Amygdala (tissue), 56 donors: ENCODE results near the gene KRCC1.

ENCODE experiments used
- DNase-seq, 56 donors: peaks; one replicate each; lab custom pipeline; 2025; lab: John Stamatoyannopoulos, UW

Gene KRCC1

GRCh38 chr2:88078643-88079172, 23.1 kb upstream of the KRCC1 start:
- no peak for DNase-seq

GRCh38 chr2:88077080-88077479, 21.5 kb upstream of the KRCC1 start:
- no peak for DNase-seq

DNA sequence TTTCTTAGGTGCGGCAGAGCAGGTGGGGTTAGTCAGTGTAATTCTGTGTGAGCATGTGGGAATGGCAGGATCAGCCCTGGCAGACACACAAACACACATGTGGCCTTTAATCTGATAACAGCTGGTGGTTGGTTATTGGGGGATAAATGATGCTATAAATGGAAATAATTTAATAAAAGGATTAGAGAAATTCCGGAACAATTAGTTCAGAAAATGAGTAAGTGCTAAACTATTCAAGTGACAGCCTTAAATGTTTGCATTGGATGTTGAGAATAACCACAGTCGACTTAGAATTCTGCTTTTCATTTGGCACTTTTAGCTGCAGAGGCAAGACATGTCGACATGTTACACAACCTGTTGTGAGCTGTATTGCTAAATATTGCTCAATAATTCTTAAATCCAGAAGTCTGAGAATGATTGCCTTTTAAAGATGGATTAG, 19.3 kb upstream of the KRCC1 start:
- DNase-seq: no peak

- DNase-seq: no peak
Observed at GRCh38 chr2:88074150-88074549, 18.6 kb upstream of the KRCC1 start.

DNA sequence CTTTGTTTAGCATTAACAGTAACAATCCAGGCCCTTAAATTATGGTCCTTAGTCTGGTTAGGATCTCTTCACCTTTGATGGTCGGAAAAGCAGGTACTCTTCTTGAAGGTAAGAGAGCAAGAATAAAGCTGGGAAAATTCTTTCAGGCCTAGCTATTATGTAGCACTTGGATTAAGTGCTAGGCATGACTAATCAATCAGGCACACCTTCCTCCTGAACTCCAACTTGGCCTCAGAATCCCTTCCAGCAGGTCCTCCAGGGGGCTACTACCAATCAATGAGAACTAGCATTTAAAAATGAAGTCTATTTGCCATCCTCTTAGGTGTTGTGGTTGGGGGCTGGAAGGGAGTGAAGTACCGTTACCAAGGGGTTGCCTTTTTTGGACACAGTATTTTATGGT, 15.8 kb upstream of the KRCC1 start:
- DNase-seq: no peak

GRCh38 chr2:88070055-88070454, 14.5 kb upstream of the KRCC1 start:
- no peak for DNase-seq

GRCh38 chr2:88069117-88069516, 13.5 kb upstream of the KRCC1 start:
- DNase-seq: no peak

DNA sequence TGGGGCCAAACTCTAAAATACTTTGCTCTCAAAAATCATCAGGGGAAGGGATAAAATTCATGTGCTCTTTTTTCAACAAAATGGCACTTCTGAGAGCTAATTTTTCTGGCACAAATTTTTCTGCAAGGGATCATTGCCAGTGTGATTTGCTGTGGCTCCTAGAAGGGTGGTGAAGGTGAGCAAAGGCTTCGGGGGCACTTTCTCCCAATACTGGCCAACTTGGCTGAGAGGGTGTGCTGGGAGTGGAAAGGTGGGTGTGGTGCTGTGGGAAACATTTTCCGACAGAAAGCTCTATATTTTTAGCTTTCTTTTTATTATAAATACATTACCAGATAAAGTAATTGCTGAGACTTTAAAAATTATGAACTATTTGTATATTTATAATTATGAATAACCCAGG, 12.5 kb upstream of the KRCC1 start:
- DNase-seq: no peak

DNA sequence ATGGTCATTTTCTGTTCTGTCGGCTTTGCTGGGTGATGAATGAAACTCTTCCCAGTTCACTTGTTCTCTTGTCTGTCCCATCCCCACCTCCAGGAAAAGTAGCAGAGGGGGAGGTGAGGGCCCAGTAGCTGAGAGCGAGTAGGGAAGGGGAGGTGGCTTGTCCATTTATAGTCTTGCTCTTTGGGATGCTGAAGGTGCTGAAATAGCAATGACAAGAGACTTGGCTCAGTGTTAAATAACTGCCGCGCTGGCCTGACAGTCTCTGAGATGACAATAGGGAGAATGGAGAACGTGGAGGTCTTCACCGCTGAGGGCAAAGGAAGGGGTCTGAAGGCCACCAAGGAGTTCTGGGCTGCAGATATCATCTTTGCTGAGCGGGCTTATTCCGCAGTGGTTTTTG, 12.0 kb upstream of the KRCC1 start, which contains the start of gene SMYD1:
SMYD1 (plus strand) TSS at position 228 of the 400 bp plus-strand sequence; CDS start at position 268, 40 bp downstream.
- DNase-seq: no peak

DNA sequence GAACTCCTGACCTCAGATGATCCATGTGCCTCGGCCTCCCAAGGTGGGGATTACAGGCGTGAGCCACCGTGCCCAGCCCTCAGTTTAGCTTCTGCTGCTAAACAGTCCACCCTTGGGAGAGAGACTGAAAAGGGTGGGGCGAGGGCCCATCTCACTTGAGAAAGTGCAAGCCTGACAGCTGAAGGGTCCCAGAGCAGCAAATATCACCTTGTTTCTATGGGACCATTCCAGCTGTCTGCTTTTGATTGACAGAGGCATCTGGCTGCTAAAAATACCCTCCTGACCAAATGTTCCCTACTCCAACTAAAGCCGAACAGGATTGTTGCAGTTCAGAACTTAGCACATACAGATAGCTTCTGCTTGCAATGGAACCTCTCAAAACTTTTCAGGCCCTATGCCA, 11.6 kb upstream of the KRCC1 start:
- DNase-seq: no peak

- no peak for DNase-seq
Observed at GRCh38 chr2:88066543-88066942, 11.0 kb upstream of the KRCC1 start.

DNA sequence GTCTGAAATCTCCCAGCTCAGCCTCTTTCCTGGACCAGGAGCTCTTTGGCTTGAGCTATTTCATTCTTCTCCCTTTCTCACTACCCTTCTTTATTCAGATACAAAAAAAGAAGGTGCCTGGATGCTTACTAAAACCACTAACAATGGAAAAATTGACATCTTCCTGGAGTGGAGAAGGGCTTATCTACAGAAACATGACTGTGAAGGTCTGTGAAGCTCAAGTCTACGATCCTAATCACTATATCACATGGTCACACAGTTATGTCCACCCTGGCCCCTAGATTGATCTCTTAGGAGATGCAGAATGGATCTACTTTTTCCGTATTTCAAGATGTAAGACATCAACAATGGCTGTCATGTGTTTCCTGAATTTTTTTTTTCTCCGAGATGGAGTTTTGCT, 5.7 kb upstream of the KRCC1 start:
- no peak for DNase-seq

DNA sequence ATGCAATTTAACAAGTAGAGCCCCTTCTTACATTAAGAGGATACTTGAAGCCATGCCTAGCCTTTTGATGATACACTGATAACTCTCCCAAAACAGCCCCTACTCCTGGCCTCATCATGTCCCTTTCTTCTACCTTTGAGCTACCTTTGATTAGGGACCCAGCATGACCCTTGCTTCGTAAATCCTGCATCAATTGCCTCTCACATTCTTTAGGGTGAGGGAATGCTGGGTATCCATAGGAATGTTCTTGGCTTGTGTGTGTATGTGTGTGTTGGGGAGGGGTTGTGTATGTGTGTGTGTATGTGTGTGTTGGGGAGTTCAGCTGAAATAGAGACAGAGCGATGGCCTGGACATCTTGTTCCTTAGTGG, 5.3 kb upstream of the KRCC1 start:
- DNase-seq: no peak

DNA sequence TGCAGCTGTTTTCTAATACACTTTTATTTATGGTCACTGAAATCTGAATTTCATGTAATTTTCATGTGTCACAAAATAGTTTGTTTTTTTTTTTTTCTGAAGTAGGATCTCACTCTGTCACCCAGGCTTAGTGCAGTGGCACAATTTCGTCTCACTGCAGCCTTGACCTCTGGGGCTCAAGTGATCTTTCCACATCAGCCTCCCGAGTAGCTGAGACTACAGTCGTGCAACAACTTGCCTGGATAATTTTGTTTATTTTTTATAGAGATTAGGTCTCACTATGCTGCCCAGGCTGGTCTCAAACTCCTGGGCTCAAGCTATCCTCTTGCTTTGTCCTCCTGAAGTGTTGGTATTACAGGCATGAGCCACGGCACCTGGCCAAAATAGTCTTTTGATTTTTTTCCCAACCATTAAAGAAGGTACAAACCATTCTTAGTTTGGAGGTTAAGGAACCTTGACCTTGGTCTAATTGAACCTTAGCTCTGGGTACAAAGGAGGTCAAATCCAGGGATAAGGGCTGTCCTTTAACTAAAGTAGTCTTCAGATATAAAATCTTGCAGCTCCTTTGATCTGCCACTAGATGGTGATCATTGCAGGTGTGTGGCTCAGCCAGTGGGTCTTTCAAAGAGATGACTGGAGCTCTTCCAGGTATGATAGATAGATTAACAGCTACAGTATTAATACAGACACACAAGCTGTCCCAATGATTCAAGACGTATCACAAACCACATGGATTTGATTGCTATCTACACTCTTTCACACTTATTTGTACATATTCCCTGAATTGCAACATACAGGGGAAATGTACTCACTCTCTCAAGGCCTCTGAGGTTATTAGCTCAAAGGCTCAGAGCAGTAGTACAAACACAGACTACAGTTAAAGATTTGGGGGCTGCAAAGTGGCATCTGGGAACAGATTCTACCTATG, 4.7 kb upstream of the KRCC1 start:
- DNase-seq: peak in 8 of 56 donors; percentile 10 to 38 (median 20)

GRCh38 chr2:88058191-88058590, 2.6 kb upstream of the KRCC1 start:
- no peak for DNase-seq

GRCh38 chr2:88057437-88057844, 1.9 kb upstream of the KRCC1 start:
- no peak for DNase-seq

GRCh38 chr2:88054782-88055370, 707 bp downstream of the KRCC1 start:
- DNase-seq: peak in 3 of 56 donors; percentile 4 to 44 (median 35)

DNA sequence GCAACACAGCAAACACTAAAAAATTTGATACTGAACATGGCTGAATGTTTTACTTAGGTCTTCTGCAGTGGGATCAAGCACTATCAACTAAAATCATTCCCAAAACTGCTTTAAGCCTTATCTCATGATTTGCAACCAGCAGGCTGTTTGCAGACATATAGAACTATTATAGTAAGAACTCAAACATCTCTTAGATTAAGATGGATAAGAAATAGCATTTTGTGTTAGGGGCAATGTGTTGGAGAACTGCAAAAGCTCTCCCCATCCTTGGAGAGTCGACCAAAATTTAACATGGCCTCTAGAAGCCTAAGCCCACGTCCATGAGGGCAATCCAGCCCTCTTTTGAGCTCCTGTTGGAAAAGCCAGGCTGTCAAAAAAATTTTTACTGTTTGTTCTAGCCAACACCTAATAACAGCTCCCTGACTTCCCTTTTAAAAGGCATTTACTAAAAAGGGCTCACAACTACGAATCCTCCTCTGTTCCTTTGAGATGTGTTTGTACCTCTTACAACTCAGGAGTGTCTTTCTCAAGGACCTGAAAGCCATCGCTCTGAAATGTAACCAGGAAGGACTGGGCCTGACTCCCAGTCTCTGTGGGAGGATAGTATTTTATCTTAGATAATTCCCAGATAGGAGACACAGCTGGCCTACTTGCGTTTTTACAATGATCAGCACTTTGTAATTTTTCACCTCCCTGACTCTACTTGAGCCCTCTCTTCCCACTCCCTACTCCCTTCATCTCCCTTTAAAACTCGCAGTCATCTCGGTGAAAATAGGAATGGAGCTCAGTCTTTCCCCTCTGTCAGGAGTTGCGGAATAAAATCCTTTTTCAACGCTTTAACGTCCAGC, 1.4 kb downstream of the KRCC1 start:
- DNase-seq: no peak

- no peak for DNase-seq
Observed at GRCh38 chr2:88053296-88053695, 2.3 kb downstream of the KRCC1 start.

DNA sequence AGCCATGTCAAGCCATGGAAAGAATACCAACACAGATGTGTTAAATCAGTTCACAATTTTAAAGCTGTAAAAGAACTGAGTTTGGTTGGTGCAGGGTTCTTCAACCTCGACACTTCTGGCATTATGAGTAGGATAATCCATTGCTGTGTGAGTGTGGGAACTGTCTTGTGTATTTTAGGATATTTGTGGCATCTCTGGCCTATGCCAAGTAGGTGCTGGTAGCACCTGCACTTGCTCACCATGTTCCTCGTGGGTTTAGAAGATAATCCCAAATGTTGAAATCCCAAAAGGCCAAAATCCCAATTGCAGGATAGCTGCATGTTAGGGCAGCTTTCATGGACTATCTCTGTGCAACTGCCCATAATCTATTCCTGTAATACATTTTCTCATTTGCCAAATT, 3.8 kb downstream of the KRCC1 start:
- no peak for DNase-seq

DNA sequence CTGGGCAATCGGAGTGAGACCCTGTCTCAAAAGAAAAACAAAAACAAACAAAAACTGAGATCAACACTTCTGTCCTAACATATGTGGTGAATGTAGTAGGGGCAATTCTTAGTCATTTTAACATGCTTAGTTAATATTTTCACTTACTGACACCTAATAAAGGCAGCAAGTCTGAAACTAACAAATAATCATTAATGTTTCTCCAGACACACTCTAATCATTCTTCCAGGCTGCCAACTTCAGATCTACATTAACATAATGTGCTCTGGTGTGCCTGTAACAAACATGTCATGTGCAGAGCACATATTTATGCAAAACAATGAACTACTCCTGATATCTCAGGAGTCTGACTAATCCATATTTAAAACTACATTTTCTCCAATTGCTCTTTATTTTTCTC, 6.0 kb downstream of the KRCC1 start:
- DNase-seq: no peak
